Stimulated activated naive B cell treated with anti-CD40 and anti-IgM and Interleukin-4, amounts not matched to agents 10 μg/mL and 1 μg/mL and 100 μg/mL, for 72 hours (primary cell): ENCODE results near the gene CENPQ.
A peak's percentile ranks its signal among the peaks of the same experiment; 100 is the strongest.

Source experiments
- ATAC-seq, 2 donors: fragments of 150-1000 bp; cut with Tn5 transposase; replicated peaks; 2 replicates each; pipeline ENCODE4 v1.10.0; 2021; ENCODE audit warnings: moderate library complexity in 1 of 2
- DNase-seq: peaks from one replicate; pipeline ENCODE4 v3.0.0; 2021
- H3K27ac Mint-ChIP-seq: one replicate; pipeline ENCODE4 v1.8.0; 2022; ENCODE audit warnings: mild to moderate bottlenecking, mixed read lengths
- H3K27me3 Mint-ChIP-seq, 2 donors: one replicate each; pipeline ENCODE4 v1.8.0; 2022; ENCODE audit warnings: mixed read lengths in 2 of 2
- H3K36me3 Mint-ChIP-seq, 2 donors: one replicate each; pipeline ENCODE4 v1.8.0; 2022; ENCODE audit warnings: mixed read lengths in 2 of 2, mild to moderate bottlenecking in 1 of 2
- H3K4me1 Mint-ChIP-seq, 2 donors: one replicate each; pipeline ENCODE4 v1.8.0; 2022; ENCODE audit warnings: mixed read lengths in 2 of 2, mild to moderate bottlenecking in 1 of 2
- H3K4me3 Mint-ChIP-seq, 2 donors: one replicate each; pipeline ENCODE4 v1.8.0; 2022; ENCODE audit warnings: mild to moderate bottlenecking in 2 of 2, mixed read lengths in 2 of 2, moderate library complexity in 1 of 2
- H3K9me3 Mint-ChIP-seq, 2 donors: one replicate each; pipeline ENCODE4 v1.8.0; 2022; ENCODE audit warnings: mixed read lengths in 2 of 2, mild to moderate bottlenecking in 1 of 2

The CENPQ gene, protein sequence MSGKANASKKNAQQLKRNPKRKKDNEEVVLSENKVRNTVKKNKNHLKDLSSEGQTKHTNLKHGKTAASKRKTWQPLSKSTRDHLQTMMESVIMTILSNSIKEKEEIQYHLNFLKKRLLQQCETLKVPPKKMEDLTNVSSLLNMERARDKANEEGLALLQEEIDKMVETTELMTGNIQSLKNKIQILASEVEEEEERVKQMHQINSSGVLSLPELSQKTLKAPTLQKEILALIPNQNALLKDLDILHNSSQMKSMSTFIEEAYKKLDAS

DNA sequence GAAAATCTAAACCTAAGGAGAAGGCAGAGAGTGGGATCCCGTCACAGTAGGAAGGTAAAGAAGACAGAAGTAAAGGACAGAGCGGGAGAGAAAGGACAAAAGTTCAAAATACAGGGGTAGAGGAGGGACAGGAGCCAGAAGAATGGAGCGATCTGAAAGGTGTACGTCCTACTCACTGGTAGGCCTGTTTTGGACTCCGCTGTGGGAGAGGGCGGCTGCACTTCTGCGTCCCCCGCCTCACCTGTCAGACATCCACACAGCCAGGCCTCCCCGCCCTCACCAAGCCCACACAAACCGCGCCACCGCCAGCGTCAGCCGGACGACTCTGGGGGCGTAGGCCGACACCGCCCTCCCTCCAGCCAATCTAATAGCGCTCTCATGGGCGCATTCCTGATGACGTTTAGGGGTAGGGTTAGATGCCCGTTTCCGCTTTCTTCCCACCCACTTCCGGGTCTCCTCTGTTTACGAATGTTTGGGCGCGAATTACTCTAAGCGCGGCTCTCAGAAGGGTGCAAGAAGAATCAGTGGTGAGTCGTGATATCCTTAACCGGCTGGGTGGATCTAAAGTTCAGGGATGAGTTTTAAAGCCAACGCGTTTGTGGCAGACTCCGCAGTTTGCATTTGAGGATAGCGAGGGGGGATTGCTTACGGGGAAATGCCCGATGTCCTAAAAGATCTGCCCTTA, at the start of gene CENPQ, which contains the start of gene MMUT:
CENPQ (plus strand) TSS at position 444 of the 685 bp plus-strand sequence. CDS start 6,807 bp downstream, outside the sequence.
MMUT (minus strand) TSS at position 327 of the 685 bp plus-strand sequence. CDS start 3,787 bp downstream, outside the sequence.
- peak; percentile 99 to 100 for ATAC-seq
- DNase-seq = peak; percentile 90
- no peaks in the 10 kb centered on the region for H3K9me3 Mint-ChIP-seq
- no peaks in the 10 kb centered on the region for H3K27me3 Mint-ChIP-seq
- H3K27ac Mint-ChIP-seq = peak within 1 kb of the TSS; percentile 96
- H3K4me3 Mint-ChIP-seq = peak within 1 kb of the TSS; percentile 92 to 95
- H3K36me3 Mint-ChIP-seq = peaks cover 2 to 11% of the 10 kb centered on the region in 2 donors
- peaks cover 24 to 54% of the 10 kb centered on the region in 2 donors for H3K4me1 Mint-ChIP-seq

GRCh38 chr6:49415358-49415757, 47.8 kb upstream of the CENPQ start:
- DNase-seq = no peak
- H3K36me3 Mint-ChIP-seq = no peaks in the 10 kb centered on the region
- no peaks in the 10 kb centered on the region for H3K4me1 Mint-ChIP-seq
- ATAC-seq = no peak
- H3K27ac Mint-ChIP-seq = no peak overlapping the region
- H3K27me3 Mint-ChIP-seq = peaks cover 6 to 14% of the 10 kb centered on the region in 2 donors
- no peaks in the 10 kb centered on the region for H3K9me3 Mint-ChIP-seq
- no peak overlapping the region for H3K4me3 Mint-ChIP-seq

DNA sequence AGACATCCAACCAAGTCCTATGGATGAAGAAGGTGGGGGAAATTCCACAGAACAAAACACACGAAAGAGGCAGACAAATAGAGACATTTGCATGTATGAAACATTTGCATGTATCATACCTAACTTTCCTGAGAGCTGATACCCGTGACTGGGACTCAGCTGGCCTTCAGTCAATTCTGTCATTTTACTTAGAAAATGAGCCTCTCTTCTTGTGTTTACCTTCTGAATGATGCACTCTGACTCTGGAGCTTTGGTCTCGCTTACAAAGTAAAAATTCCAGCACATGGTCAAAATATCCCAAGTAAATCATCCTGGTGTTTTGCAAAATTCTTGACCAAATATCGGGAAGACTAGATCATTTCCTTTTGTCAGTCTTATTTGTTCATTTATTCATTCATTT, 47.0 kb upstream of the CENPQ start:
- H3K9me3 Mint-ChIP-seq = no peaks in the 10 kb centered on the region
- H3K27me3 Mint-ChIP-seq = peaks cover 6 to 14% of the 10 kb centered on the region in 2 donors
- ATAC-seq (no peak), DNase-seq (no peak)
- no peak overlapping the region for H3K4me3 Mint-ChIP-seq
- H3K27ac Mint-ChIP-seq = no peak overlapping the region
- no peaks in the 10 kb centered on the region for H3K36me3 Mint-ChIP-seq
- no peaks in the 10 kb centered on the region for H3K4me1 Mint-ChIP-seq

DNA sequence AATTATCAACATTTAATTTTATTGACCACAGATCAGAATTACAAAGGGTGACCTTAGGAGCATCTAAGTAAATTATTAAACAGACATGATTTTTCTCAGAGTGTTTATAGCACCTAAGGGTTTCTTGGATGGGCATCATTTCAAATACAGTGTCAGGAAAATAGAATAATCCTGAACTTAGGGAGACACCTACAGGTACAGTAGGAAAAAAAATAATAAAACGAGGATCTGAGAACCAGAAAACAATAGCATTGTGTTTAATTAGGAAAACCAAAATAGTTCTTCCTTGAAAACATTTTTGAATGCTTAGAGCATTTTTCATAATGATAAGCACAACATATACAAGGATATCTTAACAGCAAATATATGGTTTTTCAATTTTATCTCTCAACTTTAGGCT, 39.4 kb upstream of the CENPQ start:
- ATAC-seq (no peak), DNase-seq (no peak)
- H3K27me3 Mint-ChIP-seq = no peaks in the 10 kb centered on the region
- no peaks in the 10 kb centered on the region for H3K4me1 Mint-ChIP-seq
- no peak overlapping the region for H3K27ac Mint-ChIP-seq
- H3K36me3 Mint-ChIP-seq = peaks cover 8 to 10% of the 10 kb centered on the region in 2 donors
- no peak overlapping the region for H3K4me3 Mint-ChIP-seq
- peaks cover 0 to 2% of the 10 kb centered on the region in 2 donors for H3K9me3 Mint-ChIP-seq

DNA sequence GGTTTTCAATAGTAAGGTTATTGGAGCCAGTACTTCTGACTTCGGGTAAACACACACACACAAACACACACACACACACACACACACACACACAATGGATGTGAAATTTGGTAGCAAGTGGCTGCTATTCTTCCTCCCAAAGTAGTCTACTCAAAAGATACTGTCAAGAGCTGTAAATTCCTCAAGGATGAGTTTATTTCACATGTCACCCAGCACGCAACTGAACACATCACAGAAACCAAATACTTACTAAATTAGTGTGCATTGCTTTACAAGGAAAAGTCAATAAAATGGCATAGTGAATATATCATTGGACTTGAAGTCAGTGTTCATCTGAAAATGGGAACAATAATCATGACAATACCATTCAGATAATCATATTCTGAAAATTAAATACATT, 33.0 kb upstream of the CENPQ start:
- no peak overlapping the region for H3K4me3 Mint-ChIP-seq
- peaks cover 16 to 30% of the 10 kb centered on the region in 2 donors for H3K36me3 Mint-ChIP-seq
- no peaks in the 10 kb centered on the region for H3K27me3 Mint-ChIP-seq
- ATAC-seq (no peak), DNase-seq (no peak)
- H3K9me3 Mint-ChIP-seq = peaks cover 2 to 4% of the 10 kb centered on the region in 2 donors
- H3K4me1 Mint-ChIP-seq = no peaks in the 10 kb centered on the region
- H3K27ac Mint-ChIP-seq = no peak overlapping the region

DNA sequence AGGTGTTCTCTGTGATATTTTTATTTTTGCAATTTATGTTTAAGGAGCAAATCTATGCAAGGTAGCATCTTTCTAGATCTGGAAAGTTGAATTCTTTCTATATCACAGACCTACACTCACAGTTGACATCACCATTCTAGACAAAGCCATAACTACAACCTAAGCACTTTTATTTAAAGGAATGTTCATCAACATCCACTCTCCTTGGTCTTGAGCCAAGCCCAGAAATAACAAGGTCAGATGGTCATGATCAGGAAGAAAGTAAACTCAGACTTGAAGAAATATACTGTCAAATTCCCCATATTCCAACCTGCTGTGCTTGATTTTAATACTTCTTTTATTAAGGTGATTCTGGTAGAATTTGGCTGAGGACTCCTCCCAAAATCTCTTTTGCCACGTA, 32.3 kb upstream of the CENPQ start:
- peaks cover 2 to 4% of the 10 kb centered on the region in 2 donors for H3K9me3 Mint-ChIP-seq
- no peaks in the 10 kb centered on the region for H3K27me3 Mint-ChIP-seq
- H3K4me3 Mint-ChIP-seq = no peak overlapping the region
- peaks cover 20 to 37% of the 10 kb centered on the region in 2 donors for H3K36me3 Mint-ChIP-seq
- H3K27ac Mint-ChIP-seq = no peak overlapping the region
- DNase-seq = no peak
- H3K4me1 Mint-ChIP-seq = no peaks in the 10 kb centered on the region
- ATAC-seq = no peak

GRCh38 chr6:49453221-49453620, 9.9 kb upstream of the CENPQ start:
- Mint-ChIP-seq H3K4me1 (no peaks in the 10 kb centered on the region), H3K27me3 (no peaks in the 10 kb centered on the region), H3K27ac (no peak overlapping the region), H3K36me3 (peaks cover 15 to 25% of the 10 kb centered on the region in 2 donors), H3K9me3 (no peaks in the 10 kb centered on the region), H3K4me3 (no peak overlapping the region)
- DNase-seq = no peak
- ATAC-seq = no peak

GRCh38 chr6:49454787-49455709, 8.1 kb upstream of the CENPQ start:
- H3K27me3 Mint-ChIP-seq = no peaks in the 10 kb centered on the region
- peaks cover 2 to 11% of the 10 kb centered on the region in 2 donors for H3K4me1 Mint-ChIP-seq
- no peak overlapping the region for H3K4me3 Mint-ChIP-seq
- ATAC-seq (no peak), DNase-seq (no peak)
- H3K9me3 Mint-ChIP-seq = no peaks in the 10 kb centered on the region
- H3K27ac Mint-ChIP-seq = no peak overlapping the region
- peaks cover 15 to 25% of the 10 kb centered on the region in 2 donors for H3K36me3 Mint-ChIP-seq

DNA sequence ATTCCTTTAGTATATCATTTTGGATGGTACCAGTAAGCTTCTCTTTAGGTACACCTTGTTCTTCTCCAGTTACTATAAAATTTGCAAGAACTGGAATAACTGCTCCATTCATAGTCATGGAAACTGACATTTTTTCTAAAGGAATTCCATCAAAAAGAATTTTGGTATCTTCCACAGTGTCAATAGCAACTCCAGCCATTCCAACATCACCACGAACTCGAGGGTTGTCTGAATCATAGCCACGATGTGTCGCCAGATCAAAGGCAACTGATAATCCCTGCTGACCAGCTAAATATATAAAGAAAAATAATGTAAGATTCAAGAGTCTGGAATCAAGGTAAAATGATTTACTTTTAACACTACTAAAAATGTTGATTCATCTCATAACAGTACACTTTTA, 5.4 kb upstream of the CENPQ start:
- Mint-ChIP-seq H3K4me1 (peaks cover 11 to 29% of the 10 kb centered on the region in 2 donors), H3K27ac (no peak overlapping the region), H3K36me3 (peaks cover 13 to 19% of the 10 kb centered on the region in 2 donors), H3K4me3 (no peak overlapping the region), H3K9me3 (no peaks in the 10 kb centered on the region), H3K27me3 (no peaks in the 10 kb centered on the region)
- ATAC-seq (no peak), DNase-seq (no peak)

DNA sequence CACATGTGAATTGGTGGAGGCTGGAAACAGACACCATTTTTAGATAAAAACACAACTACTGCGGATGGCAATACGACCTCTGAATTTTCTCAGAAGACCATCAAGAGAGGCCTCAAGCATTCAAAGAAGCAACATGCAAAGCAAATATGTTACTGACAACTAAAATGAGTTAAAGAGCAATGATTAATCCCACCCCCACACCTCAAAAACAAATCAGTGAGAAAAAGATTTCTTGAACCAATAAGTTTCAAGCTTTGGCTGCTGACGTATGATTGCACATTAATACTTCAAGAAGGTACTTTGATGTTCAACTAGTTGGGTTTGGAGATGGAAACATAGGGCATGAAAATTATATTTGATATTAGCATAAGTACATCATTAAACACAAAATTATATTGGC, 1.1 kb upstream of the CENPQ start:
- peak overlapping the region; percentile 82 for H3K27ac Mint-ChIP-seq
- no peak for ATAC-seq
- peak overlapping the region; percentile 92 to 95 for H3K4me3 Mint-ChIP-seq
- H3K9me3 Mint-ChIP-seq = no peaks in the 10 kb centered on the region
- no peak for DNase-seq
- H3K36me3 Mint-ChIP-seq = peaks cover 4 to 8% of the 10 kb centered on the region in 2 donors
- H3K4me1 Mint-ChIP-seq = peaks cover 21 to 48% of the 10 kb centered on the region in 2 donors
- H3K27me3 Mint-ChIP-seq = no peaks in the 10 kb centered on the region

- ATAC-seq (peak; percentile 13 to 17), DNase-seq (no peak)
- H3K4me1 Mint-ChIP-seq = peaks cover 21 to 49% of the 10 kb centered on the region in 2 donors
- H3K27me3 Mint-ChIP-seq = no peaks in the 10 kb centered on the region
- H3K36me3 Mint-ChIP-seq = peaks cover 2 to 7% of the 10 kb centered on the region in 2 donors
- H3K4me3 Mint-ChIP-seq = peak overlapping the region; percentile 92 to 95
- H3K9me3 Mint-ChIP-seq = no peaks in the 10 kb centered on the region
- peak overlapping the region; percentile 96 for H3K27ac Mint-ChIP-seq
Observed at GRCh38 chr6:49462599-49462926, 607 bp upstream of the CENPQ start.

- H3K4me3 Mint-ChIP-seq = peak overlapping the region; percentile 92 to 95
- ATAC-seq = peak in 1 of 2 donors; percentile 4
- no peaks in the 10 kb centered on the region for H3K27me3 Mint-ChIP-seq
- H3K9me3 Mint-ChIP-seq = no peaks in the 10 kb centered on the region
- DNase-seq = no peak
- H3K36me3 Mint-ChIP-seq = peaks cover 3 to 9% of the 10 kb centered on the region in 2 donors
- H3K4me1 Mint-ChIP-seq = peaks cover 24 to 59% of the 10 kb centered on the region in 2 donors
- H3K27ac Mint-ChIP-seq = peak overlapping the region; percentile 96
Observed at GRCh38 chr6:49463612-49463967, 420 bp downstream of the CENPQ start.

GRCh38 chr6:49464691-49465090, 1.5 kb downstream of the CENPQ start:
- Mint-ChIP-seq H3K36me3 (peaks cover 3% of the 10 kb centered on the region in 2 donors), H3K9me3 (no peaks in the 10 kb centered on the region), H3K4me1 (peaks cover 21 to 56% of the 10 kb centered on the region in 2 donors), H3K4me3 (peak overlapping the region; percentile 44 to 50), H3K27ac (no peak overlapping the region), H3K27me3 (no peaks in the 10 kb centered on the region)
- DNase-seq (no peak), ATAC-seq (no peak)

DNA sequence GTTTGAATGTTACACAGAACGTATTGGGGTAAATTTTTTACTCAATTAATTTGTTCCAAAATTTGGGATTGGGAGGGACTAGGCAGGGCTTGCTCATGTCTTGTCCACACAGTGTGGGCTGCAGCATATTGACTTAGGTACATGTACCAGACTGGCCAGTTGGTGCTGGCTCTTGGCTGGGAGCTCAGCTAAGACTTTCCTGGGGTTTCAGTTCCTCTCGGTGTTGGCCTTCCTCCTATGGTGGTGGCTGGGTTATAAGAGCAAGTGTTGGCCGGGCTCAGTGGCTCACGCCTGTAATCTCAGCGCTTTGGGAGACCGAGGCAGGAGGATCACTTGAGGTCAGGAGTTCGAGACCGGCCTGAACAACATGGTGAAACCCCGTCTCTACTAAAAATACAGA, 4.9 kb downstream of the CENPQ start:
- DNase-seq (no peak), ATAC-seq (no peak)
- Mint-ChIP-seq H3K36me3 (peaks cover 5 to 14% of the 10 kb centered on the region in 2 donors), H3K4me3 (no peak overlapping the region), H3K27me3 (no peaks in the 10 kb centered on the region), H3K4me1 (peaks cover 13 to 35% of the 10 kb centered on the region in 2 donors), H3K27ac (no peak overlapping the region), H3K9me3 (no peaks in the 10 kb centered on the region)
